H1 (cell line): ENCODE results near the gene INPP5F. TPM values are rescaled to one million over a fixed set of nuclear protein-coding genes. Genes with fewer than 3 reads are reported as not detected.

Experiments used
- CTCF ChIA-PET: fragments of 300-600 bp; sonication (Branson Sonifier 250); formaldehyde crosslinking; loops from one replicate; lab custom pipeline; 2021; ENCODE audit not compliant: partially characterized antibody; lab: Charles Lee
- POLR2A ChIA-PET: fragments of 300-600 bp; sonication (Branson Sonifier 250); formaldehyde crosslinking; loops from one replicate; lab custom pipeline; 2021; ENCODE audit warnings: inconsistent platforms; ENCODE audit not compliant: partially characterized antibody; lab: Charles Lee
- DNase-seq, 2 experiments: peaks; one replicate each; pipeline versions ENCODE4 v3.0.0 to v3.0.0-alpha.2; 2010 to 2022; ENCODE audit warnings: low spot score in 2 of 2, low read depth in 1 of 2, mixed read lengths in 1 of 2
- FAIRE-seq: peaks from 2 replicates; lab custom pipeline; 2011; peaks lifted over from hg19 to GRCh38; lab: Jason Lieb, UNC
- H2AFZ ChIP-seq: 2 replicates; pipeline ENCODE4 v1.8.1; 2012; ENCODE audit warnings: low read length, inconsistent platforms
- H2AK5ac ChIP-seq: 2 replicates; pipeline ENCODE4 v1.6.1; 2013; ENCODE audit warnings: low read depth, low read length
- H2BK120ac ChIP-seq: replicated peaks from 2 replicates; pipeline ENCODE3; 2013; ENCODE audit warnings: low read depth, low read length, inconsistent platforms
- H2BK12ac ChIP-seq: 2 replicates; pipeline ENCODE4 v1.6.1; 2013; ENCODE audit warnings: low read depth, low read length
- H2BK15ac ChIP-seq: 2 replicates; pipeline ENCODE4 v1.6.1; 2013; ENCODE audit warnings: low read length
- H2BK20ac ChIP-seq: 2 replicates; pipeline ENCODE4 v1.6.1; 2013; ENCODE audit warnings: low read length
- H2BK5ac ChIP-seq: 2 replicates; pipeline ENCODE4 v1.6.1; 2013; ENCODE audit warnings: low read depth, low read length
- H3K14ac ChIP-seq: 2 replicates; pipeline ENCODE4 v1.6.1; 2013; ENCODE audit warnings: inconsistent platforms; ENCODE audit not compliant: insufficient read length
- H3K18ac ChIP-seq: 2 replicates; pipeline ENCODE4 v1.6.1; 2013; ENCODE audit warnings: low read length; ENCODE audit errors: extremely low read depth
- H3K23ac ChIP-seq: 2 replicates; pipeline ENCODE4 v1.6.1; 2013; ENCODE audit warnings: inconsistent platforms; ENCODE audit not compliant: insufficient read length
- H3K23me2 ChIP-seq: 2 replicates; pipeline ENCODE4 v1.6.1; 2013; ENCODE audit warnings: low read depth, low read length
- H3K27ac ChIP-seq: 2 replicates; pipeline ENCODE4 v1.6.1; 2011; ENCODE audit warnings: low read depth, low read length, inconsistent platforms
- H3K27me3 ChIP-seq, 4 experiments: replicated peaks in 1 of 4; 1 replicate in 1 of 4; 2 replicates in 3 of 4; pipeline versions ENCODE4 v1.6.1 to v1.8.1; 2011 to 2013; ENCODE audit warnings: low read length in 3 of 4, mild to moderate bottlenecking in 3 of 4, inconsistent platforms in 2 of 4, mixed read lengths in 2 of 4, moderate library complexity in 1 of 4; ENCODE audit not compliant: control insufficient read depth in 3 of 4, insufficient read depth in 3 of 4; ENCODE audit errors: extremely low read depth in 1 of 4
- H3K36me3 ChIP-seq, 4 experiments: 2 replicates each; pipeline versions ENCODE4 v1.6.1 to v1.8.1; 2011 to 2013; ENCODE audit warnings: mild to moderate bottlenecking in 4 of 4, low read length in 3 of 4, moderate library complexity in 2 of 4, control low read depth in 1 of 4, inconsistent platforms in 1 of 4; ENCODE audit not compliant: insufficient read depth in 4 of 4, control insufficient read depth in 2 of 4
- H3K4ac ChIP-seq: replicated peaks from 2 replicates; pipeline ENCODE3; 2013; ENCODE audit warnings: low read length, low read depth, mixed read lengths, inconsistent platforms; ENCODE audit not compliant: insufficient read length
- H3K4me1 ChIP-seq, 4 experiments: replicated peaks in 1 of 4; 1 replicate in 1 of 4; 2 replicates in 3 of 4; pipeline versions ENCODE4 v1.6.1 to v1.8.1; 2011 to 2013; ENCODE audit warnings: low read length in 3 of 4, inconsistent platforms in 2 of 4, mixed read lengths in 1 of 4; ENCODE audit not compliant: insufficient read depth in 4 of 4, control insufficient read depth in 3 of 4
- H3K4me2 ChIP-seq, 2 experiments: 2 replicates each; pipeline versions ENCODE4 v1.6.1 to v1.8.1; 2011 to 2013; ENCODE audit warnings: low read depth in 2 of 2, low read length in 2 of 2, control low read depth in 1 of 2, inconsistent platforms in 1 of 2, mild to moderate bottlenecking in 1 of 2; ENCODE audit not compliant: insufficient read depth in 1 of 2
- H3K4me3 ChIP-seq, 4 experiments: fragments of 200-600, 300-600 bp in 1 of 4; sonication (generic), shearing (Covaris generic), sonication (Bioruptor Twin) in 1 of 4; 2 replicates each; pipeline versions ENCODE4 v1.5.1 to v1.8.1; 2011 to 2016; ENCODE audit warnings: low read length in 4 of 4, low read depth in 3 of 4, control low read depth in 2 of 4, inconsistent platforms in 2 of 4, mild to moderate bottlenecking in 2 of 4, mixed read lengths in 1 of 4, moderate library complexity in 1 of 4; ENCODE audit not compliant: insufficient read depth in 2 of 4; ENCODE audit errors: extremely low read depth in 1 of 4
- H3K56ac ChIP-seq: replicated peaks from 2 replicates; pipeline ENCODE3; 2013; ENCODE audit warnings: low read depth, mild to moderate bottlenecking, mixed read lengths, low read length, inconsistent platforms; ENCODE audit not compliant: insufficient read length
- H3K79me1 ChIP-seq: 2 replicates; pipeline ENCODE4 v1.6.1; 2013; ENCODE audit warnings: low read depth, low read length, control low read depth
- H3K79me2 ChIP-seq, 2 experiments: 2 replicates each; pipeline versions ENCODE4 v1.6.1 to v1.8.1; 2012 to 2013; ENCODE audit warnings: low read length in 2 of 2, mild to moderate bottlenecking in 2 of 2, inconsistent platforms in 1 of 2; ENCODE audit not compliant: insufficient read depth in 2 of 2, control insufficient read depth in 1 of 2
- H3K9ac ChIP-seq, 4 experiments: replicated peaks in 1 of 4; 1 replicate in 1 of 4; 2 replicates in 3 of 4; pipeline versions ENCODE4 v1.6.1 to v1.8.1; 2011 to 2013; ENCODE audit warnings: low read depth in 3 of 4, low read length in 3 of 4, control low read depth in 2 of 4, mild to moderate bottlenecking in 2 of 4, moderate library complexity in 2 of 4, inconsistent platforms in 1 of 4; ENCODE audit errors: extremely low read depth in 1 of 4
- H3K9me3 ChIP-seq, 2 experiments: 2 replicates each; pipeline versions ENCODE4 v1.6.1 to v1.8.1; 2012 to 2013; ENCODE audit warnings: mild to moderate bottlenecking in 2 of 2, moderate library complexity in 2 of 2, control low read depth in 1 of 2, inconsistent platforms in 1 of 2, low read depth in 1 of 2, low read length in 1 of 2, mixed read lengths in 1 of 2; ENCODE audit not compliant: insufficient read depth in 2 of 2
- H4K20me1 ChIP-seq, 2 experiments: replicated peaks in 1 of 2; 2 replicates each; pipeline versions ENCODE3 to v1.8.1; 2011 to 2013; ENCODE audit warnings: inconsistent platforms in 2 of 2, low read length in 2 of 2, mild to moderate bottlenecking in 1 of 2; ENCODE audit not compliant: insufficient read depth in 2 of 2, control insufficient read depth in 1 of 2
- H4K5ac ChIP-seq: 2 replicates; pipeline ENCODE4 v1.6.1; 2013; ENCODE audit warnings: low read length, low read depth, mixed read lengths, inconsistent platforms; ENCODE audit not compliant: insufficient read length
- H4K8ac ChIP-seq: 2 replicates; pipeline ENCODE4 v1.8.0; 2013; ENCODE audit warnings: mild to moderate bottlenecking, moderate library complexity, low read length, inconsistent platforms; ENCODE audit not compliant: insufficient read depth; ENCODE audit errors: extremely low read depth
- H4K91ac ChIP-seq: replicated peaks from 2 replicates; pipeline ENCODE3; 2013; ENCODE audit warnings: low read length, mixed read lengths, inconsistent platforms; ENCODE audit not compliant: insufficient read length
- EZH2 ChIP-seq: fragments of 200-600 bp; sonication (generic); IDR thresholded peaks from 2 replicates; pipeline ENCODE4 v1.7.1; 2012; ENCODE audit warnings: low read depth, mild to moderate bottlenecking, moderate library complexity, low read length, inconsistent platforms; ENCODE audit not compliant: severe bottlenecking
- NANOG ChIP-seq: IDR thresholded peaks from 2 replicates; pipeline ENCODE4 v1.6.1; 2011; ENCODE audit warnings: low read length, low read depth, mild to moderate bottlenecking, inconsistent platforms; ENCODE audit not compliant: insufficient read depth, poor library complexity, severe bottlenecking
- SAP30 ChIP-seq: fragments of 300-600 bp; sonication (generic); IDR thresholded peaks from 2 replicates; pipeline ENCODE4 v1.7.1; 2012; ENCODE audit warnings: low read length, moderate library complexity, mild to moderate bottlenecking, inconsistent platforms; ENCODE audit not compliant: insufficient read depth, insufficient replicate concordance
- whole genome bisulfite sequencing, 2 experiments: shearing (Covaris generic) in 1 of 2; methylation state at CpG; one replicate each; pipeline versions ENCODE4 v1.1.6 to v1.1.7; 2013 to 2015; ENCODE audit warnings: low lambda C conversion rate in 2 of 2, mixed read lengths in 2 of 2, inconsistent platforms in 1 of 2, low coverage in 1 of 2, missing lambda C conversion rate in 1 of 2; ENCODE audit not compliant: insufficient replicate concordance in 2 of 2, insufficient coverage in 1 of 2, insufficient read length in 1 of 2; ENCODE audit errors: extremely low coverage in 1 of 2, missing lambda C conversion rate in 1 of 2; 5-methylcytosine and 5-hydroxymethylcytosine counted together
- polyA plus RNA-seq, 7 experiments: library from polyadenylated mRNA; depleted of rRNA in 3 of 7; stranded (reverse) in 5 of 7; unstranded in 2 of 7; fragments of >200 nt in 5 of 7; fragments of 200-250 nt in 2 of 7; gene quantifications; 1 replicate in 5 of 7; 2 replicates in 1 of 7; 4 replicates in 1 of 7; pipeline versions ENCODE4 v1.2.1 to v1.2.3, GENCODE V29; 2011 to 2013; ENCODE audit warnings: missing spikeins in 2 of 7, mixed read lengths in 2 of 7
- total RNA-seq: library from RNA; stranded (reverse); fragmentation: NEBNext Ultra II Directional; extraction: Animal tissue kit (Norgen Biotek cat#: 25700); gene quantifications from 2 replicates; pipeline ENCODE4 v1.2.1, GENCODE V29; 2021

Gene INPP5F
- total and polyA plus RNA-seq, 2 of the 8 experiments (the other 6 are each of a cell fraction or from before 2014, with no cell fraction given) = 50.1 to 101 TPM

GRCh38 chr10:119700321-119700954 is 25.4 kb upstream of the INPP5F start:
- H4K8ac ChIP-seq = no peak overlapping the region
- no peak overlapping the region for H3K27ac ChIP-seq
- no peak overlapping the region for H2BK12ac ChIP-seq
- H3K9me3 ChIP-seq = no peaks in the 10 kb centered on the region
- no peak overlapping the region for H3K18ac ChIP-seq
- H3K9ac ChIP-seq = no peak overlapping the region
- CTCF ChIA-PET = interaction anchor here (1.4 kb wide), 1 partner anchor 159 kb away, joined by 5 read pairs; no protein-coding TSS in a partner anchor
- TF ChIP-seq SAP30 (no peak), EZH2 (no peak), NANOG (no peak)
- TF ChIP-seq, all 59 proteins: peak for 0
- Histone ChIP-seq H3K23ac (no peak overlapping the region), H3K4me3 (no peak overlapping the region), H2BK5ac (no peak overlapping the region), H3K23me2 (no peaks in the 10 kb centered on the region), H3K27me3 (no peaks in the 10 kb centered on the region), H3K4ac (no peak overlapping the region), H4K91ac (no peak overlapping the region), H2AK5ac (no peak overlapping the region), H3K14ac (no peak overlapping the region), H3K56ac (no peak overlapping the region), H2AFZ (no peak overlapping the region), H2BK20ac (no peak overlapping the region), H3K79me2 (no peaks in the 10 kb centered on the region), H2BK15ac (no peak overlapping the region), H4K20me1 (no peaks in the 10 kb centered on the region), H3K4me1 (peaks cover 0 to 6% (median 4%) of the 10 kb centered on the region in 4 experiments; a peak in 4 of 7 replicates), H4K5ac (no peak overlapping the region), H3K36me3 (no peaks in the 10 kb centered on the region), H3K79me1 (no peaks in the 10 kb centered on the region), H2BK120ac (no peak overlapping the region), H3K4me2 (no peak overlapping the region)
- DNase-seq = no peak
- POLR2A ChIA-PET = interaction anchor here (1.4 to 2.5 kb wide), 2 partner anchors 13 kb away, joined by 4 to 7 read pairs; no protein-coding TSS in a partner anchor
- no peak for FAIRE-seq
- 93% methylated on average over 4 of the region's 4 CpGs; no CpG with 5 or more reads in 1 of the 2 experiments for WGBS, 2 experiments
